BJ (cell line): ENCODE measurements around the gene GSTT2B. TPM values are rescaled to one million over a fixed set of nuclear protein-coding genes. Genes with fewer than 3 reads are reported as not detected.

ENCODE experiments used
- CTCF ChIA-PET: fragments of 350-600 bp; formaldehyde crosslinking; extraction: SDS; loops from one replicate; lab custom pipeline; 2021; ENCODE audit warnings: antibody characterized with exemption, inconsistent platforms; lab: Yijun Ruan, JAX
- POLR2A ChIA-PET: fragments of 300-600 bp; sonication (Branson Sonifier 250); formaldehyde crosslinking; extraction: SDS; loops from one replicate; lab custom pipeline; 2021; ENCODE audit warnings: antibody characterized with exemption; lab: Charles Lee
- DNase-seq: peaks from one replicate; pipeline ENCODE4 v3.0.0-alpha.2; 2011; ENCODE audit warnings: low read depth
- H3K27me3 ChIP-seq: 2 replicates; pipeline ENCODE4 v1.6.0; 2011; ENCODE audit warnings: low read length; ENCODE audit not compliant: control insufficient read depth, insufficient read depth
- H3K36me3 ChIP-seq: 2 replicates; pipeline ENCODE4 v1.5.1; 2011; ENCODE audit warnings: low read length; ENCODE audit not compliant: control insufficient read depth, insufficient read depth
- H3K4me3 ChIP-seq: 2 replicates; pipeline ENCODE4 v1.5.1; 2011; ENCODE audit warnings: low read depth, mild to moderate bottlenecking, control low read depth, low read length
- polyA plus RNA-seq: library from polyadenylated mRNA; depleted of rRNA; stranded (reverse); fragments of >200 nt; gene quantifications from 2 replicates; pipeline ENCODE4 v1.2.3, GENCODE V29; 2011
- TF ChIP-seq, protein P1 (sequence below): IDR thresholded peaks from 2 replicates; pipeline ENCODE4 v1.5.1; 2011; ENCODE audit warnings: low read depth, mild to moderate bottlenecking, control low read depth, inconsistent platforms, low read length, moderate library complexity; ENCODE audit not compliant: insufficient read depth

The GSTT2B gene
- polyA plus RNA-seq, 1 experiment, result 5.9 TPM

DNA sequence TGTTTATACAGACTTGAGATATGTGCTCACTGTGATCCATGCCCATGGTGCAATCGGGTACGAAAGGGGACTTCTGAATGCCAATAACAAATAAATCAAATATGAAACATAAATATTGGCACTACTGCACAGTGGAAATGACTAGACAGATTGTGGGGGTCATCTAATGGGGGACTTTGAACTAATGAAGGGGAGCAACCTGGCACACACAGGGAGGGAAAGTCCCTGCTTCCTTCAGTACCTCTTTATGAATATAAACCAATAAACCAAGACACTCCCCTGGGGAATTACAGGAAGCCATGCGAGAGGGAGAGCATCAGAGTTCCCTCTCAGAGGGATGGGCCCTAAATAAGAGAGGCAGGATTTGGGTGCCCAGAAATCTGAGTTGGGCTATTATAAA, 45.7 kb downstream of the GSTT2B start:
- Histone ChIP-seq H3K27me3 (no peaks in the 10 kb centered on the region), H3K36me3 (peaks cover 3% of the 10 kb centered on the region), H3K4me3 (no peak overlapping the region)
- DNase-seq, result no peak
- POLR2A ChIA-PET, result no interaction called here
- CTCF ChIA-PET, result no interaction called here
- TF ChIP-seq, protein P1, sequence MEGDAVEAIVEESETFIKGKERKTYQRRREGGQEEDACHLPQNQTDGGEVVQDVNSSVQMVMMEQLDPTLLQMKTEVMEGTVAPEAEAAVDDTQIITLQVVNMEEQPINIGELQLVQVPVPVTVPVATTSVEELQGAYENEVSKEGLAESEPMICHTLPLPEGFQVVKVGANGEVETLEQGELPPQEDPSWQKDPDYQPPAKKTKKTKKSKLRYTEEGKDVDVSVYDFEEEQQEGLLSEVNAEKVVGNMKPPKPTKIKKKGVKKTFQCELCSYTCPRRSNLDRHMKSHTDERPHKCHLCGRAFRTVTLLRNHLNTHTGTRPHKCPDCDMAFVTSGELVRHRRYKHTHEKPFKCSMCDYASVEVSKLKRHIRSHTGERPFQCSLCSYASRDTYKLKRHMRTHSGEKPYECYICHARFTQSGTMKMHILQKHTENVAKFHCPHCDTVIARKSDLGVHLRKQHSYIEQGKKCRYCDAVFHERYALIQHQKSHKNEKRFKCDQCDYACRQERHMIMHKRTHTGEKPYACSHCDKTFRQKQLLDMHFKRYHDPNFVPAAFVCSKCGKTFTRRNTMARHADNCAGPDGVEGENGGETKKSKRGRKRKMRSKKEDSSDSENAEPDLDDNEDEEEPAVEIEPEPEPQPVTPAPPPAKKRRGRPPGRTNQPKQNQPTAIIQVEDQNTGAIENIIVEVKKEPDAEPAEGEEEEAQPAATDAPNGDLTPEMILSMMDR, result no peak

DNA sequence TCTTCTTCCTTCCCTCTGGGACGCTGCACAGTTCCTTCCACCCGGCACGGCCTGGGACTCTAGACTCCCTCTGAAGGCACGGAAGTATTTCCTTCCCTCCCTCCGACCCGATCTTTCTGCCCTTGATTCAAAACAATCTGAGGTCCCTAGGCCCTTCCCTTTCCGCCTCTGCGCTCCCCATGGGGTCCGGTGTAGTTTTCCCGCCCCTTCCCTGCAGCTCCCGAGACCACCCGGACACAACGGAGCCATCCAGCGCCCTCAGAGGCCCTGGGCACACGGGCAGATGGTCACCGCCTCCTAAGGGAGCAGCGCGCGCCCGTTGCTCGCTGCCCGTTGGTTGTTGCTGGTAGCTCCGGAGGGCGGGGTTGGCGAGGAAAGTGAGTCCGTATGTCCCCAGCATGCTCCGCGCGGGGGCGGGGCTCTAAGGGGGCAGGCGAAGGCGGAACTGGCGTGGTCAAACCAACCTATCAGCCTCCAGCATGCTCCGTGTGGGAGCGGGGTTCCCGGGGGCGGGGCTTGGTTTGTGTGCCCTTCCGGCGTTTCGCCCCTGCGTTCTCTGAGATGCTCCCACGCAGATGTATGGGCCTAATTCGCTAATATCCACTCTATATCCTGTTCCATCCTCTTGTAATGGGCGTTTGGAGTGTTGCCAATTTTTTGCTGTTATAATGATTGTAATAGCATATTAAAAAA, 47.2 kb downstream of the GSTT2B start:
- H3K36me3 ChIP-seq, result peaks cover 3% of the 10 kb centered on the region
- DNase-seq, result peak; percentile 93
- no peaks in the 10 kb centered on the region for H3K27me3 ChIP-seq
- peak overlapping the region; percentile 55 for H3K4me3 ChIP-seq
- TF ChIP-seq, protein P1, result no peak
- ChIA-PET CTCF (interaction anchor here (0.8 to 3.1 kb wide), 4 partner anchors 8 to 146 kb away, joined by 3 to 11 read pairs (median 3); partner anchors contain the start of genes CHCHD10 and MIF), POLR2A (interaction anchor here (0.7 to 1.4 kb wide), 2 partner anchors 20 to 224 kb away, joined by 3 to 4 read pairs; partner anchors contain the start of gene MIF)

DNA sequence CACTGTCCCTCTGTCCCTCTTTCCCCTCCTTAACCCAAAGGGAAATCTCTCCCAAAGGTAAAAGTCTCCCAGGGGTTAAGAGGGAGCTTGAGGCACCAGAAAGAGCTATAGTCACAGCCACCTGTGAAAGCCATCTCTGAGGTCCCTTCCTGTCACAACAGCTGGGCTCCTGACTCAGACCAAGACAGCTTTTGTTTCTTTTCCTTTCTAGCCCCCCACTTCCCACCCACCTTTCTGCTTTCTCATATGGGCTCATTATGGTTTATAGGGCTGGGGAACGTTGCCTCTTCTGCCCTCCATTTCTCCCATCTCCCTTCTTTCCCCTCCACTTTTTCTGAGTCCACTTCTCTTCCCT, 47.7 kb downstream of the GSTT2B start:
- Histone ChIP-seq H3K4me3 (peak overlapping the region; percentile 55), H3K27me3 (no peaks in the 10 kb centered on the region), H3K36me3 (peaks cover 3% of the 10 kb centered on the region)
- ChIA-PET POLR2A (interaction anchor here (0.7 to 1.4 kb wide), 2 partner anchors 19 to 224 kb away, joined by 3 to 4 read pairs; partner anchors contain the start of gene MIF), CTCF (interaction anchor here (0.8 to 3.1 kb wide), 4 partner anchors 9 to 146 kb away, joined by 3 to 11 read pairs (median 3); partner anchors contain the start of genes CHCHD10 and MIF)
- no peak for DNase-seq
- TF ChIP-seq, protein P1, result no peak

DNA sequence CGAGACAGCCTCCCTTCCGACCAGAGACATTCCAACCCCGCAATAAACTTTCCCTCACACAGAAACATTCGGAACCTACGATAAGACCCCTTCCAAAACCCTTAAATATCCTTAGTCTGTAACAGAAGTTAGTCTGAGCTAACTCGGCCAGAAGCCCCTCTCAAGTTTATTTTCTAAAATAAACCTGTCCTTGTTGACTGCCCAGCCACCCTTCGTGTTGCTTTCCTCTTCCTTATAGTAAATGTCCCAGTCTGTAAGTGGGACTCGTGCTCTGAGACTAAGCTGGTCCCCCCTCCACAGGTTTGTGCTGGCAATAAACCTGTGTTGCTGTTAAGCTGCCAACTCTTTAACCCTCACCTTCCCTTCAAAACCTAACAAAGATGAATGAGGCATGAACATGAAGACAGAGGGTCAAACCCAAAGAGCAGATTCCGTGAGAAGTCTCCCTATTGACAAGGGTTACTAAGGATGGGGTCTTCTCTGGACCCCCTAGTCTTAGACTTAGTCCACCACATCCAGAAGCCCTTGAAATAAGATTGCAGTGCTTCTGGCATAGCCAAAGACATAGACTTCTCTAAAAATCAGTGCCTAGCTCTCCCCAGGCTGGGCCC, 48.6 kb downstream of the GSTT2B start:
- POLR2A ChIA-PET, result no interaction called here
- Histone ChIP-seq H3K36me3 (peaks cover 3% of the 10 kb centered on the region), H3K27me3 (no peaks in the 10 kb centered on the region), H3K4me3 (no peak overlapping the region)
- DNase-seq, result no peak
- TF ChIP-seq, protein P1, result no peak
- CTCF ChIA-PET, result interaction anchor here (1.0 to 3.1 kb wide), 2 partner anchors 18 to 50 kb away, joined by 3 to 11 read pairs; partner anchors contain the start of gene MIF

DNA sequence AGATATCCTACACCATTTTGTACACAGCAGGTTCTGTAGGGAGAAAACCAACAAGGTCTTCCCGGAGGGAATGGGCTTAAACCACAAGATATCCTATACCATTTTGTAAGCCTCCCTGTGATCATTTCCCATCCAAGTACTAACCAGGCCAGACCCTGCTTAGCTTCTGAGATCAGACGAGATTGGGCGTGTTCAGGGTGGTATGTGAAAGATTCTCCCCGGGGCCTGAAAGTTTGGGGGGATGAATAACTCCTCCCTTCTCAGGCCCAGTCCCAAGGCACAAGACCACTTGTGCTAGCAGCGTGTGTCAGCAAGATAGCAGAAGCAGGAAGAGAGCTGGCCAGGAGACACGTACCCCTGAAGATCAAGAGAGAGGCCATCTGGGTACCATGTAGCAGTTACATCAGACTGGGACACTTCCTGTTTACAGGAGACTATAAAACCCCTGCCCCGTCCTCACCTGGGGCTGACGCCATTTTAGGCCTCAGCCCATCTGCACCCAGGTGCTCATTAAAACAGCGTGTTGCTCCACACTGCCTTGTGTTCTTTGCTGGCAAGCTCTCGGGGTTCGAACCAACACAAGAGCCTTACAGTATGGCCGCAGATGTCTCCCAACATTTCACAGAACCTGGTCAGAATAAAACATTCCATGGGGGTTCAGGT, 49.5 kb downstream of the GSTT2B start:
- Histone ChIP-seq H3K4me3 (no peak overlapping the region), H3K36me3 (no peaks in the 10 kb centered on the region; the same call in 1 of the 2 replicates), H3K27me3 (no peaks in the 10 kb centered on the region)
- CTCF ChIA-PET, result interaction anchor here (0.7 to 3.1 kb wide), 2 partner anchors 13 to 17 kb away, joined by 3 to 11 read pairs; partner anchors contain the start of gene MIF
- TF ChIP-seq, protein P1, result no peak
- POLR2A ChIA-PET, result no interaction called here
- no peak for DNase-seq
